HG03064 (cell line): ENCODE results near the gene DUSP11.
"Not testable (repeated sequence)": the region's sequence is repeated elsewhere in the genome, so short reads cannot be mapped to it uniquely, and the experiment has no call there.

Source experiments
- ATAC-seq: cut with Tn5 transposase; IDR thresholded peaks from one replicate; pipeline ENCODE4 v1.9.1; 2021; ENCODE audit warnings: low read depth; ENCODE audit not compliant: unreplicated experiment

The DUSP11 gene

GRCh38 chr2:73779467-73780236 lies at the start of gene DUSP11:
TSS of gene DUSP11 (minus strand) at chr2:73780103. CDS start at chr2:73779974, 129 bp downstream.
- peak; percentile 90 for ATAC-seq

GRCh38 chr2:73828818-73829570 lies 49.1 kb upstream of the DUSP11 start, which contains the start of gene STAMBP:
TSS of gene STAMBP (plus strand) at chr2:73828961. CDS start at chr2:73830857, 1,896 bp downstream.
- peak; percentile 79 for ATAC-seq

GRCh38 chr2:73828389-73828817 lies 48.5 kb upstream of the DUSP11 start:
- no peak for ATAC-seq

GRCh38 chr2:73827660-73828388 lies 47.9 kb upstream of the DUSP11 start:
- ATAC-seq = no peak

GRCh38 chr2:73827018-73827417 lies 47.1 kb upstream of the DUSP11 start:
- ATAC-seq = no peak

DNA sequence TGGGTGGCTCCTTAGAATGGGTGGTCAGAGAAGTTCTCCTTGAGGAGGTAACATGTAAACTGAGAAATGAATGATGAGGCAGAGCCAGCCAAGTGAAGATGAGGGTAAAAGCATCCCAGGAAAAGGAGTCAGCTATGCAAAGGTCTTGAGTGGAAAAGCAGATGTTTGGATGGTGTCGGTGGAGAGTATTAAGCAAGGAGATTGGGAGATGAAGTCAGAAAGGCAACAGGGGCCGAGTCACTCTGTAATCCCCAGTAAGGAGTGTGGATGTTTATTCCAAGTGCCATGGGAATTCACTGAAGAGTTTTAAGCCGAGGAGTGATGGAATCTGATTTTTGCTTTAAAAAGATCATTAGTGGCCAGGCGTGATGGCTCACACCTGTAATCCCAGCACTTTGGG lies 45.5 kb upstream of the DUSP11 start:
- ATAC-seq = no peak

DNA sequence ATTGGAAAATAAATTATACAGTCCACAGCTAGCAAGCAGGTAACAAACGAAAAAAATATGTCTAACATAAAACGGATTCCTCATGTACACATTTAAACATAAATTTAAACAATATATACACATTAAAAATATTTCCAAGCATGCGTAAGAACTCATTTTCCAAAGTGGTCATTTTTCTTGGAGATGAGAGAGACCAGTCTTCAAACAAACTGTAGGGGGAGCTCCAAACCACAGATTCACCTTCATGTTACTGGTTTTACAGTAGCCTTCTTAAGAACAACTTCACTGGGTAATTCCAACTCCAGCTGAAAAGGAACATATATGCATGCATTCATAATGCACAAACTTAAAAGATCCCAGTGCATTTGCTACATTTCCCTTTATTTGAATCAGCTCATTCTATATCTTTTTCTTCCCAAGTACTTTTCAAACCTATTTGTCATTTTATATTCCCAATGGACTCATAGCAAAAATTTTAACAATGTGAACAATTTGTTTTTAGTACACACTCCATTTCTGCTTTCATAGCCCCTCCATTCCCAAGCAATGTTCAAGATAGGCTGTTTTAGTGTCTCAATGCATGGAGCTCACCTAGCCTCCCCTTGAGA lies 44.1 kb upstream of the DUSP11 start:
- no peak for ATAC-seq

DNA sequence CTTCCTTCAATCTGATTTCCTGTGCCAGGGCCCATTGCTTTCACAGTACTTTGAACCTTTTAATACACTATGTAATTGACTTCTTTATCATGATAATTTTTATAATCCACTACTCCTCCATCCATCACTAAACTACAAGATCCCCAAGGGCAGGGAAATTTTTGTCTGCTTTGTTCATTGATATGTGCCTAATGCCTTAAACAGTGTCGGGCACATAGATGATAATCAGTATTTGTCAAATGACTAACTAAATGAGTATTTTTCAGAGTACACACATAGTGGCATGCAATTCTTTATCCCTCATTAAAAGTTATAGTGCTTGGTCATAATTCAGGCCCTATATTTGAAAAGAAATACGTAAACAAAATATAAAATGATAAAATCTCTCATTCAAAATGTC lies 43.5 kb upstream of the DUSP11 start:
- no peak for ATAC-seq

- no peak for ATAC-seq
Observed at GRCh38 chr2:73822991-73823390, 43.1 kb upstream of the DUSP11 start.

- ATAC-seq = peak; percentile 63
Observed at GRCh38 chr2:73822276-73822675, 42.4 kb upstream of the DUSP11 start.

DNA sequence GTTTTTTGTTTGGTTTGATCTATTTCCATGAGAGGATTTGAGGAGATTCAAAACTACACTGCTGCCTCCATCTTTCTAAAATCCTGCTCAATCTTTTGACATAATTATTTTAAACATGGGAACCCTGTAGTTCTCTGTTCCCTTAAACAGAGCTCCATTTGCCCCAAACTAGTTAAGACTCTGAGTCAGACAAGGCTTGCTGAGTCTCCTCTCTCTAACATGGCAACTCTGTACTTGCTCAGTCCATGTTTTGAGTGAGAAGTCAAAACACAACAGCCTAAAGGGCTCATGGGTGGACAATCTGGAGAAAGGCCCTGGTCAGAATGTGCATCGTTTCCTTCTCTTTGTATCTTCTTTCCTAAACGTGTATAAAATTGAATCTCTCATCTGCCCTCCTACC lies 41.8 kb upstream of the DUSP11 start:
- ATAC-seq = peak; percentile 14

- peak; percentile 64 for ATAC-seq
Observed at GRCh38 chr2:73821227-73821626, 41.3 kb upstream of the DUSP11 start.

DNA sequence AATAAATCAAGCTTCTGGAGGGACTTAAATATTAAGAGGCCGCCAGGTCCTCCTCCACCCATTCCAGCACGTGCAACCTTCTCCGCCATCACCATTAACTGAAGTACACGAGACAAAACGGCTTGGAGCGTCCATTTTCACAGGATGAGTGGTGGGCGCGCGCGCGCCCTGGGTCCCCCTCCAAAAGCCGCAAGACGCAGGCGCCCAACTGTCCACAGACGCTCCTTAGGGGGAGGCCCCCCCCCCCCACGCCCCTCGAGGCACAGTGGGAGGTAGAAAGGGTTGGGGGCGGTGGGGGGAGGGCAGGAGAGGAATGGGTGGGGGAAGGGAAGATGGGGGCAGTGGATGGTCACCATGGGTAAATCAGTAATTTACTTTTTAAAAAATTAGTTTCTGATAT lies 38.4 kb upstream of the DUSP11 start:
- no peak for ATAC-seq

- ATAC-seq = no peak
Observed at GRCh38 chr2:73812635-73813034, 32.7 kb upstream of the DUSP11 start.

GRCh38 chr2:73811878-73812277 lies 32.0 kb upstream of the DUSP11 start:
- ATAC-seq = no peak

GRCh38 chr2:73783883-73784282 lies 4.0 kb upstream of the DUSP11 start, which contains the start of gene C2orf78:
TSS of gene C2orf78 (plus strand) at chr2:73784183. CDS start at chr2:73784310, 127 bp downstream.
- not testable (repeated sequence) for ATAC-seq

- not testable (repeated sequence) for ATAC-seq
Observed at GRCh38 chr2:73783402-73783801, 3.5 kb upstream of the DUSP11 start.

- ATAC-seq = no peak
Observed at GRCh38 chr2:73780237-73780582, 307 bp upstream of the DUSP11 start.

- ATAC-seq = not testable (repeated sequence)
Observed at GRCh38 chr2:73778867-73779466, 936 bp downstream of the DUSP11 start.

- ATAC-seq = no peak
Observed at GRCh38 chr2:73776869-73777519, 2.9 kb downstream of the DUSP11 start.
